ENCODE results near the gene LAP3.

DNA sequence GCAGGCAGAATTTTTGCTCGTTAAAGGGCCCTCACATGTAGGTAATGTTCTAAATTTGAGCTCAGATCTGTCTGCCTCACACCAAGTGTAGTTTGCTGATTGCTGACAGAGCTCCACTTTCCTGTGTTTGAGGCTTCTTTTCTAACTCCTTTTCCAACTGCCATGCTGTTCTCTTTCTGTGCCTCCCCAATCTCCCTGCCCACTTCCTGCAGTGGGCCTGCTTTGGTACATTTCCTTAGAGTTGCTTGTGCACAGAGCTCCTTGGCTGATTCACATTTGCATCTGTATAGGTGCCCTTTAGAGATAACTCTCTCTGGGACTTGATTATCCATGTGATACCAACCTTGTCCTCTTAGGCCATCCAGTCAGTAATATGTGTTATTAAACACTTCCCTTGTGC, 41.9 kb downstream of the LAP3 start:
- no peak for TF ChIP-seq POLR2A (IDR thresholded peaks at IDR 0.05)
- TF ChIP-seq, protein P1, sequence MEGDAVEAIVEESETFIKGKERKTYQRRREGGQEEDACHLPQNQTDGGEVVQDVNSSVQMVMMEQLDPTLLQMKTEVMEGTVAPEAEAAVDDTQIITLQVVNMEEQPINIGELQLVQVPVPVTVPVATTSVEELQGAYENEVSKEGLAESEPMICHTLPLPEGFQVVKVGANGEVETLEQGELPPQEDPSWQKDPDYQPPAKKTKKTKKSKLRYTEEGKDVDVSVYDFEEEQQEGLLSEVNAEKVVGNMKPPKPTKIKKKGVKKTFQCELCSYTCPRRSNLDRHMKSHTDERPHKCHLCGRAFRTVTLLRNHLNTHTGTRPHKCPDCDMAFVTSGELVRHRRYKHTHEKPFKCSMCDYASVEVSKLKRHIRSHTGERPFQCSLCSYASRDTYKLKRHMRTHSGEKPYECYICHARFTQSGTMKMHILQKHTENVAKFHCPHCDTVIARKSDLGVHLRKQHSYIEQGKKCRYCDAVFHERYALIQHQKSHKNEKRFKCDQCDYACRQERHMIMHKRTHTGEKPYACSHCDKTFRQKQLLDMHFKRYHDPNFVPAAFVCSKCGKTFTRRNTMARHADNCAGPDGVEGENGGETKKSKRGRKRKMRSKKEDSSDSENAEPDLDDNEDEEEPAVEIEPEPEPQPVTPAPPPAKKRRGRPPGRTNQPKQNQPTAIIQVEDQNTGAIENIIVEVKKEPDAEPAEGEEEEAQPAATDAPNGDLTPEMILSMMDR (IDR thresholded peaks at IDR 0.05): no peak
- no peak for TF ChIP-seq POLR2AphosphoS5 (IDR thresholded peaks at IDR 0.05)
- no peak for TF ChIP-seq EP300 (IDR thresholded peaks at IDR 0.05)

All from upper lobe of left lung (tissue), 4 donors.